Neural progenitor cell (in vitro differentiated cells): ENCODE measurements around the gene GFPT2.

Source experiments
- EZH2 ChIP-seq: fragments of 200-600 bp; sonication (generic); IDR thresholded peaks from 2 replicates; pipeline ENCODE4 v1.6.1; 2017; ENCODE audit warnings: antibody characterized with exemption, mild to moderate bottlenecking, moderate library complexity
- TF ChIP-seq, protein P1 (sequence below): fragments of 200-600 bp; sonication (generic); IDR thresholded peaks from 2 replicates; pipeline ENCODE4 v1.5.1; 2017; ENCODE audit warnings: antibody characterized with exemption, mild to moderate bottlenecking

DNA sequence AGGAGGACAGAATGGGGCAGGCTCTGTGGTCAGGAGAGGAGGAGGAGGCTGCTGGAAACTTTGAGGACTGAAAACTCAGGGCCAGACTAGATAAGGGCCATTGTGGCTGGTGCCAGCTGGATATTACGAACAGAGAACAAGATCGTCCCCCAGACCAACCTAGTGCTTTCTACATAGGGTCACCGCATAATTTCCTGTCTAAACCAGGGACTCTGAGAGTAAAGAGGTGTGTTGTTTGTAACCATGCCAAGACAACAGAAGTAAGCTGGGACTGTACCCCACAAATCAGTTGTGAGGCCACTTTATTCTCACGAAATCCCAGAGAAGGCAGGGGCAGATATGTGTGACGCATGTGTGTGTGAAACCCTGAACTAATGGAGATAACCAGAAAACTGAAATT is 20.3 kb upstream of the GFPT2 start:
- TF ChIP-seq, protein P1, sequence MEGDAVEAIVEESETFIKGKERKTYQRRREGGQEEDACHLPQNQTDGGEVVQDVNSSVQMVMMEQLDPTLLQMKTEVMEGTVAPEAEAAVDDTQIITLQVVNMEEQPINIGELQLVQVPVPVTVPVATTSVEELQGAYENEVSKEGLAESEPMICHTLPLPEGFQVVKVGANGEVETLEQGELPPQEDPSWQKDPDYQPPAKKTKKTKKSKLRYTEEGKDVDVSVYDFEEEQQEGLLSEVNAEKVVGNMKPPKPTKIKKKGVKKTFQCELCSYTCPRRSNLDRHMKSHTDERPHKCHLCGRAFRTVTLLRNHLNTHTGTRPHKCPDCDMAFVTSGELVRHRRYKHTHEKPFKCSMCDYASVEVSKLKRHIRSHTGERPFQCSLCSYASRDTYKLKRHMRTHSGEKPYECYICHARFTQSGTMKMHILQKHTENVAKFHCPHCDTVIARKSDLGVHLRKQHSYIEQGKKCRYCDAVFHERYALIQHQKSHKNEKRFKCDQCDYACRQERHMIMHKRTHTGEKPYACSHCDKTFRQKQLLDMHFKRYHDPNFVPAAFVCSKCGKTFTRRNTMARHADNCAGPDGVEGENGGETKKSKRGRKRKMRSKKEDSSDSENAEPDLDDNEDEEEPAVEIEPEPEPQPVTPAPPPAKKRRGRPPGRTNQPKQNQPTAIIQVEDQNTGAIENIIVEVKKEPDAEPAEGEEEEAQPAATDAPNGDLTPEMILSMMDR: no peak
- no peak for TF ChIP-seq EZH2
